ENCODE measurements around the gene PWWP2B. TPM values are rescaled to one million over a fixed set of nuclear protein-coding genes. Genes with fewer than 3 reads are reported as not detected.

Gene PWWP2B
- total RNA-seq, 4 donors from 2014 or later, result 28.3 to 33.1 (median 28.9) TPM

GRCh38 chr10:132395704-132396493, 1.1 kb upstream of the PWWP2B start:
- TF ChIP-seq POLR2A (IDR thresholded peaks at IDR 0.05), result no peak
- TF ChIP-seq, protein P1, sequence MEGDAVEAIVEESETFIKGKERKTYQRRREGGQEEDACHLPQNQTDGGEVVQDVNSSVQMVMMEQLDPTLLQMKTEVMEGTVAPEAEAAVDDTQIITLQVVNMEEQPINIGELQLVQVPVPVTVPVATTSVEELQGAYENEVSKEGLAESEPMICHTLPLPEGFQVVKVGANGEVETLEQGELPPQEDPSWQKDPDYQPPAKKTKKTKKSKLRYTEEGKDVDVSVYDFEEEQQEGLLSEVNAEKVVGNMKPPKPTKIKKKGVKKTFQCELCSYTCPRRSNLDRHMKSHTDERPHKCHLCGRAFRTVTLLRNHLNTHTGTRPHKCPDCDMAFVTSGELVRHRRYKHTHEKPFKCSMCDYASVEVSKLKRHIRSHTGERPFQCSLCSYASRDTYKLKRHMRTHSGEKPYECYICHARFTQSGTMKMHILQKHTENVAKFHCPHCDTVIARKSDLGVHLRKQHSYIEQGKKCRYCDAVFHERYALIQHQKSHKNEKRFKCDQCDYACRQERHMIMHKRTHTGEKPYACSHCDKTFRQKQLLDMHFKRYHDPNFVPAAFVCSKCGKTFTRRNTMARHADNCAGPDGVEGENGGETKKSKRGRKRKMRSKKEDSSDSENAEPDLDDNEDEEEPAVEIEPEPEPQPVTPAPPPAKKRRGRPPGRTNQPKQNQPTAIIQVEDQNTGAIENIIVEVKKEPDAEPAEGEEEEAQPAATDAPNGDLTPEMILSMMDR (IDR thresholded peaks at IDR 0.05), result no peak
- peak overlapping the region; percentile 40 for H3K4me3 ChIP-seq (ENCODE audit: low read depth, poor library complexity, severe bottlenecking)
- intact Hi-C loops (cut with DNase I; ENCODE audit: low total_unique reads), result no loop called here
- WGBS, 2 donors, result 19 to 27% methylated on average over 7 to 23 of the region's 71 CpGs
- DNase-seq (ENCODE audit: low spot score in 2 of 2), result peak in 1 of 2 donors; percentile 95

DNA sequence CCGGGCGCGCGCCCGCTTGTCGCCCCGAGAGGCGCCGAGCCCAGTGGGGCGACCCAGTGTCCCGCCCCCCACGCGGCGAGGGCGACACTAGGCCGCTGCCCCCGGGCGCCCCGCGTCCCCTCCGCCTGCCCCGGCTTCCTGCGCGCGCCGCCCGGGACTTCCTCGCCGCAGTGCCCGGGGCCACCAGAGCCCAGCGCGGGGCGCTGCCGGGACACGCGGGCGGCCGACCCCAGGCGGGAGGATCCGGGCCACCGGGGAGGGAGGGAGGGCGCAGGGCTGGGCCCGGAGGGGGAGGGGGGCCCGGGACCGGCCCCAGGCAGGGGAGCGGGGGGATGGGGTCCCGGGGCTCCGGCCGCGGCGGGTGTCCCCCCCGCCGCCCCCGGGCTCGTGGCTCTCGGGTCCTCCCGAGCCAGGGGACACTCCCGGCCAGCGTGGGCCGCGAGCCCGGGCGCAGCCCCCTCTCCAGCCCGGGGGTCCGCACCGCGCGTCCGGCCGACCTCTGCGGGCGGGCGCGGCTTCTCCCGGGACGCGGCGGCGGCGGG, 435 bp upstream of the PWWP2B start:
- peak overlapping the region; percentile 40 for H3K4me3 ChIP-seq (ENCODE audit: low read depth, poor library complexity, severe bottlenecking)
- intact Hi-C loops (cut with DNase I; ENCODE audit: low total_unique reads), result no loop called here
- no peak for TF ChIP-seq POLR2A (IDR thresholded peaks at IDR 0.05)
- TF ChIP-seq, protein P1 (IDR thresholded peaks at IDR 0.05), result no peak
- 1 to 3% methylated on average over 14 to 47 of the region's 80 CpGs for WGBS, 2 donors
- no peak for DNase-seq (ENCODE audit: low spot score in 2 of 2)

GRCh38 chr10:132397671-132398565, 918 bp downstream of the PWWP2B start:
- DNase-seq (ENCODE audit: low spot score in 2 of 2), result no peak
- no peak for TF ChIP-seq POLR2A (IDR thresholded peaks at IDR 0.05)
- TF ChIP-seq, protein P1 (IDR thresholded peaks at IDR 0.05), result no peak
- intact Hi-C loops (cut with DNase I; ENCODE audit: low total_unique reads), result no loop called here
- peak overlapping the region; percentile 49 for H3K4me3 ChIP-seq (ENCODE audit: low read depth, poor library complexity, severe bottlenecking)
- 8 to 20% methylated on average over 18 to 27 of the region's 40 CpGs for WGBS, 2 donors

GRCh38 chr10:132398566-132398991, 1.6 kb downstream of the PWWP2B start:
- intact Hi-C loops (cut with DNase I; ENCODE audit: low total_unique reads), result no loop called here
- H3K4me3 ChIP-seq (ENCODE audit: low read depth, poor library complexity, severe bottlenecking), result no peak overlapping the region
- no peak for DNase-seq (ENCODE audit: low spot score in 2 of 2)
- 61 to 71% methylated on average over 9 to 13 of the region's 13 CpGs for WGBS, 2 donors
- TF ChIP-seq POLR2A (IDR thresholded peaks at IDR 0.05), result no peak
- TF ChIP-seq, protein P1 (IDR thresholded peaks at IDR 0.05), result no peak

GRCh38 chr10:132399117-132400035, 2.4 kb downstream of the PWWP2B start:
- no peak for TF ChIP-seq POLR2A (IDR thresholded peaks at IDR 0.05)
- TF ChIP-seq, protein P1 (IDR thresholded peaks at IDR 0.05), result no peak
- WGBS, 2 donors, result 80 to 88% methylated on average over 20 to 27 of the region's 27 CpGs
- no peak overlapping the region for H3K4me3 ChIP-seq (ENCODE audit: low read depth, poor library complexity, severe bottlenecking)
- intact Hi-C loops (cut with DNase I; ENCODE audit: low total_unique reads), result no loop called here
- DNase-seq (ENCODE audit: low spot score in 2 of 2), result no peak
